GM19238 (cell line): ENCODE measurements around the gene HPS3.
"Not testable (repeated sequence)": the region's sequence is repeated elsewhere in the genome, so short reads cannot be mapped to it uniquely, and the experiment has no call there.

ENCODE experiments used
- DNase-seq: peaks from one replicate; pipeline ENCODE4 v3.0.0; 2011; ENCODE audit warnings: low spot score; ENCODE audit not compliant: insufficient read length

The HPS3 gene, protein sequence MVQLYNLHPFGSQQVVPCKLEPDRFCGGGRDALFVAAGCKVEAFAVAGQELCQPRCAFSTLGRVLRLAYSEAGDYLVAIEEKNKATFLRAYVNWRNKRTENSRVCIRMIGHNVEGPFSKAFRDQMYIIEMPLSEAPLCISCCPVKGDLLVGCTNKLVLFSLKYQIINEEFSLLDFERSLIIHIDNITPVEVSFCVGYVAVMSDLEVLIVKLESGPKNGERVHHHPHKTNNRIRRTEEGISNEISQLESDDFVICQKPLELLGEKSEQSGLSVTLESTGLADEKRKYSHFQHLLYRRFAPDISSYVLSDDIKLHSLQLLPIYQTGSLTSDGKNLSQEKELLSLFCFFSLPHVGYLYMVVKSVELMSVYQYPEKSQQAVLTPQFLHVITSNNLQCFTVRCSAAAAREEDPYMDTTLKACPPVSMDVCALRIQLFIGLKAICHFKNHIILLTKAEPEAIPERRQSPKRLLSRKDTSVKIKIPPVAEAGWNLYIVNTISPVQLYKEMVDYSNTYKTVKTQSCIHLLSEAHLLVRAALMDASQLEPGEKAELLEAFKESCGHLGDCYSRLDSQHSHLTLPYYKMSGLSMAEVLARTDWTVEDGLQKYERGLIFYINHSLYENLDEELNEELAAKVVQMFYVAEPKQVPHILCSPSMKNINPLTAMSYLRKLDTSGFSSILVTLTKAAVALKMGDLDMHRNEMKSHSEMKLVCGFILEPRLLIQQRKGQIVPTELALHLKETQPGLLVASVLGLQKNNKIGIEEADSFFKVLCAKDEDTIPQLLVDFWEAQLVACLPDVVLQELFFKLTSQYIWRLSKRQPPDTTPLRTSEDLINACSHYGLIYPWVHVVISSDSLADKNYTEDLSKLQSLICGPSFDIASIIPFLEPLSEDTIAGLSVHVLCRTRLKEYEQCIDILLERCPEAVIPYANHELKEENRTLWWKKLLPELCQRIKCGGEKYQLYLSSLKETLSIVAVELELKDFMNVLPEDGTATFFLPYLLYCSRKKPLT

DNA sequence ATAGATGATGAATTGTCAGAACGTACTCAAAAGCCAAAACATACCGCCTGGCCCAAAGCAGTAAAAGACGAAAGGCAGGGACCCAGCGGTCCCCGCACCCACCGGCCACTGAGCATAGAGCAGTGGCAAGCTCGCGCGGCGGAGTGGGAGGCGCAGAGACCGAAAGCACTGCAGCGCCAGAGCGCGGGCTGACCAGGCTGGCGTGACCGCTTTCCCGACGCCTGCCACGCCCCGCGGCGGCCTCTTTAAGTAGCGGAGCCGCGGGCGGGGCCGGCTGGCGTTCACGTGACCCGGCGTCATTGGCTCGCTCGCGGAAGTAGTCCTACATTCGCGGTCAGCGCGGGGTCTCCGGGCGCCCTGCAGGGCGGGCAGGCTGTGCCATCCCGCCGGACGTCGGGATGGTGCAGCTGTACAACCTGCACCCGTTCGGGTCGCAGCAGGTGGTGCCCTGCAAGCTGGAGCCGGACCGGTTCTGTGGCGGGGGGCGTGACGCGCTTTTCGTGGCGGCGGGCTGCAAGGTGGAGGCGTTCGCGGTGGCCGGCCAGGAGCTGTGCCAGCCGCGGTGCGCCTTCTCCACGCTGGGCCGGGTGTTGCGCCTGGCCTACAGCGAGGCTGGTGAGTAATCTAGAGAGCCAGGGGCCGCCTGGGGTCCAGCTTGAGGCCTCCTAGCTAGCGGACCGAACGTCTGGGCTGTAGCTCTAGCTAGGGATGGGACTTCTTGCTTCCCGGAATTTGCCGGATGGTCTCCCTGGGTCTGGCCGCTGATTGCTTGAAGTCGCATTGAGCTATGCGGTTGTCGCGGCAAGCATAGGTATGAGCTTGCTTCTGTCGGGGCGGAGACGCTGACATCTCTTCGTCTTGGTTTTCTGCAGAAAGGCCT is at the start of gene HPS3:
TSS of gene HPS3 (plus strand) at position 313 of the 880 bp plus-strand sequence. CDS start at position 399, 86 bp downstream.
- DNase-seq = peak; percentile 79

DNA sequence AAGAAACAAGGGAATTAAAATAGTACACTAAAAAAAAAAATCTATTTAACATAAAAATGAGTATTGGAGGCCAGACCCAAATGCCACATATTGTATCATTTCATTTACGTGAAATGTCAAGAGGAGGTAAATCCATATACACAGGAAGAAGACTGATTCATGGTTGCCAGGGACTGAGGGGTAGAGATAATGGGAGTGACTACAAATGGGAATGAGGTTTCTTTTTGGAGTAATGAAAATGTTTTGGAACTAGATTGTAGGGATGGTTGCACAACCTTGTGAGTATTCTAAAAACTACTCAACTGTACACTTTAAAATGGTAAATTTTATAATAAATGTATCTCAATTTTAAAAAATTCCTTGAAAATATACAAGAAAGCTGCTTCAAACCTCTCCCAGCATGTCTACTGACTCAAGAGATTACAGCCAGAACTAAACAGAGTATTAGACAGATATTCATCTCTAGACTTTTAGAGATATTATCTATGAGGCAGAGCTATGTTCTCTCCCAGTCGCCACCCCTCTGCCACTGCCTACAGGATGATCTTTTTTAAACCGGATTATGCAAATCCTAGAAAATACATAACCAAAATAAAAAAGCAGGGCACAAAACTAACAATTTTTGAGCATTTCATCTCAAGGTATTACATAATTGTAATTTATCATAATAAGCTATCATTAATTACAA is 49.3 kb upstream of the HPS3 start:
- no peak for DNase-seq

DNA sequence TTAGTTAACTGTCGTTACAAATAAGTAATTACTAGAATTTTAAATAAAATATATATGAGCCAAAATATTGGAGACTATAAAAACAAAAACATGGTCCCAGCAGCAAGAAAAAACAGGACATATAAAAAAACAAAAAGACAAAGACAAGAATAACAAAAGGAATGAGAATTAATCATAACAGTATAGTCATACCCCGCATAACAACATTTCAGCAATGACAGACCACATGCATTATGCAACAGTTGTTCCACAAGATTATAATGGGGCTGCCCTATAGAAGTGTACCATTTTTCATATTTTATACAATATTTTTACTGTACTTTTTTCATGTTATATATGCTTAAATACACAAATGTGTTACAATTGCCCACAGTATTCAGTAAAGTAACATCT is 48.7 kb upstream of the HPS3 start:
- DNase-seq = no peak

DNA sequence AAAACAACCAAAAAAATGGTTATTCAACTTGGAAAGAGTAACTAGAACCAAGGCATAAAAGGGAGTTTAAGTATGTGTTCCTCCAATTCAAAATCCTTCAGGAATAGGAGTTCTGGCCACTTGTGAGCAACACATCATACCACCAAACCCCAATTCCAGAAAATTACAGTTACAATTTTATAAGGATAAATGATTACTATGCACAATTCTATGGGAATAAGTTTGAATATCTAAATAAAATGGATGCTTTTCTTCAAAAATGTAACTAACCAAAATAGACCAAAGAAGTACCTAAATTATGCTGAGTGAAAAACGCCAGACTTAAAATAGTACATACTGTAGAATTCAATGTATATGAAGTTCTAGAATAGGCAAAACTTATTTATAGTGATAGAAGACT is 47.7 kb upstream of the HPS3 start:
- DNase-seq = no peak

DNA sequence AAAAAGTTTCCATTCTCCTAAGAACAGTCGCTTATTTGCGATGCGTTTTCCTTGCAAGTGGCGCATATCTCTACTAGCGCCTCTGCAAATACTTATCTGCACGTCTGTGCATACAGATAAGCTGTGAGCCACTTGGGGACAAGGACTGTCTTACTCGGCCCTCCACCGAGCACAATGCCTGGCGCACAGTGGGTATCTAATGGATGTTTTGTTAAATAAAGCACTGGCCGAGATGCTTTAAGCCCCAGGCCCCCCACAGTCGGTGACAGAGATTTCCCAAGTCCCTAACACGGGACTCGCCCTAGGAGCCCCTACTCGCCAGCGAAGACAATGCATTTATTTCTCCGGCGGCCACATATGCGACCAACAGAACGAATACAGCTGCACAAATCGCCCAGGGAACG is 43.6 kb upstream of the HPS3 start:
- no peak for DNase-seq

DNA sequence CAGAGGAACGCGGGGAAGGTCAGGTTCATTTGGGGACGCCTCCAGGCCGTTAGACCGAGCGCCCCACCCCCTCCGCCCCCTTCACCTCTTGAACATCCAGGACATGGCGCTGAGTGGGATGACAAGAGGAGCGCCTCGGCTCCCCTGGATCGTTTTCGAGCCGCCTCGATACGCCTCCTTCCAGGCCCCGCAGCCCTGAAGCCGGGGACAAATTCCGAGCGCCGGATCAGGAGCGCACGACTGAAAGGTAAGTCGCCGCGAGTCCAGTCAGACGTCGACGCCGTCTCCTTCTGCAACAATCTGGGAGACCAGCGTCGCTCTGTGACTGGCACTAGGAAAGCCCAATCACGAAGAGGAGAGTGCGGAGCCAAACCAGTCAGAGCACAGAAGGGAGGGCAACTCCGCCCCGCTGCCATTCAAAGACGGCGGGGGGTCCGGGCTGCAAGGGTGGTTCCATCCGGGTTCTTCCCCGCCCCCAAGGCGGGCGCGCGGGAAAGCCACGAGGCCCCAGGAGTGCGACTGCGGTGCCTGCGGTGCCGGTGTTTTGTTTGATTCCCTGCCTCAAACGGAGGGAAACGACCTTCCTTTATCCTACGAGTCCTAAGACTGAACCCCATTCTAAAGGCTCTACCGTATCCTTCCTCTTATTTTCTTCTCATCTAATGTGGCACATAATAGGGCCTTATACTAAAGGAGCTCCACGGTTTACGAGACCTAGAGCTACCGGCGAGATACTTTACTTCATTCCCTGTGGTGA is 43.0 kb upstream of the HPS3 start, which contains the start of gene HLTF:
TSS of gene HLTF (minus strand) at position 302 of the 757 bp plus-strand sequence. CDS start at position 105, 197 bp downstream.
- peak; percentile 85 for DNase-seq

DNA sequence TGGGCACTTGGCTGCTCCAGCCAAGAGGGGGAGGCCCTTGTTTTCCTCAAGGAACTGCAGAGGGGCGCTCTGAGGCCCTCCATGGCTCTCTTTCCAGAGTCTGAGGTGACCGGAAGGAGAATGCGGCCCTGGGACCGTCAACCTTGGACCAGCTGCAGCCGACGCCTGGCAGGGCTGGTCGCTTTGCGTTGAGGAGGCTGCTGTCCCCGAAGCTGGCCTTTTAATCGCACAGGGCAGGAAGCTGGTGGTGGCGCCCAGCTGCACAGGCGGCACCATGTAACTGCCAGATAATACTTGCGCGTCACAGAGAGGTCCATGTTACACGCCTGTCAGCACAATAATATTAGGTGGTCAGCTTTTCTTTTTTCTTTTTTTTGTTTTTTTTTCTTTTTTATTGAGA is 42.2 kb upstream of the HPS3 start:
- DNase-seq = no peak

DNA sequence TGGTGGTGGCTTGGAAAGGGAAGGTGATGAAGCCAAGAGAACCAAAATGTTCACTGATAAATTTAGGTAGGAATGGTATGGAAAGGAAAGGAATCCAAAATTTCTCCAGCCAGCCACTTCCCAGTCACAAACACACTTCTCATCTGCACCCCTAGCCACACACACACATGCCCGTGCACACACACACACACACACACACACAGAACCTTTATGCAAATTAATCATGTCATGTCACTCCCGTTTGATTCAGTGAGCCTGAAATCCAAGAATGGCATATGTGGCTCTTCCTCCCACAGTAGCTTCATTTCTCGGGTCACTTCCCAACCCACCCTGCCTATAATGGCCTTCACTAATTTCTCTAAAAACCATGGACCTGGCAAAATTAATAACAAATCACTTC is 40.0 kb upstream of the HPS3 start:
- DNase-seq = no peak

DNA sequence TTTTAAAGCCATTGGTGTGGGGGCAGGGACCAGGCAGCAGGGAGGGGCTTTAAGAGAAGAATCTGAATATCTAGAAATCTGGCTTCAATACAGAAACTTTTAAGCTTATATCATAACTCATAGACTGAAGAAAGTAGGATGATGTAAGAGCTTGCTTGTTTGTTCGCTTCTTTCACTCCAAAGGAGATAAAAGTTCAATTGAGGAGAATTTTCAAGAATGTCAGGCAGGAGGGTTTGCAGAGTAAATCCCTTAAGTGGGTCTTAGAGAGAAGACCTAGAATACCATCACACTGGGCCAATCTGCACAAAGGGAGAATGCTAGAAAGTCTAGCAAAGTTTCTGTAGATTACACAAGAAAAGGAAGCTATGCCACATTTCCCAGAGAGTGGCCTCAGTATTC is 39.0 kb upstream of the HPS3 start:
- no peak for DNase-seq

DNA sequence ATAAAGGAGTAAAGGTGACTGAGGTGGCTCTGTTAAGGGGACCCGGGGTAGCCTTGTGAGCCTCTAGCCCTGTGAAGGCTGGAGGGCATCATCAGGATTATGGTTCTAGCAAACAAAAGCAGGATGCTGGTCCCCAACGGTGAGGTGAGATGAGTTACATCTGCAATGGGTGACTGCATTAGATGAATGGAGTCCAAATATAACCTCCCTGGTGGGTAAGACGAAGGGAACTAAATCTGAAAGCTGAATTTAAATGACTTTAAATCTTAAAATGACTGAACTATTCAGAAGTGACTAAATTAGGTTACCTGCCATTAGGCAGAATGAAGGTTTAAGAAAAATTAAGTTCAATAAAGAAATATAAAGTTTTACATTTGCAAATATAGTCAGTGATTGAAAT is 38.5 kb upstream of the HPS3 start:
- DNase-seq = no peak

DNA sequence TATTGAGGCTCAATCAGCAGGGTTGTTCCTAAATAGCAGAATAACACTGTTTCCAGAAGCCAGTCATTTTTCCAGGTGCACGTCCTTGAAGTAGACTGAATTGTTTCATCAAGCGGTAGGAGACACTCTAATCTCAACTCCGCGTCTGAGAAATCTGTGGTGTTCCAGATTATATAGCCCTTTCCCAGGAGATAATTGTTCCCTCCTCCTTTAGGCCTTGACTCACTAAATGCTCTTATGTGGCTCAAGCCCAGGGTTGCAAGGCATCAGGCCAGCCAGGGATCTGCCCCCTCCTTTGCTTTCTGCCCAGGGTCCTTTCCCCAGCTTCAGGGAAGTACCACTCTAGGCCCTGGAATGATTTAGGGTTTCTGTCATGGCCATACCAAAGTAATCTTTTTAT is 37.5 kb upstream of the HPS3 start:
- no peak for DNase-seq

DNA sequence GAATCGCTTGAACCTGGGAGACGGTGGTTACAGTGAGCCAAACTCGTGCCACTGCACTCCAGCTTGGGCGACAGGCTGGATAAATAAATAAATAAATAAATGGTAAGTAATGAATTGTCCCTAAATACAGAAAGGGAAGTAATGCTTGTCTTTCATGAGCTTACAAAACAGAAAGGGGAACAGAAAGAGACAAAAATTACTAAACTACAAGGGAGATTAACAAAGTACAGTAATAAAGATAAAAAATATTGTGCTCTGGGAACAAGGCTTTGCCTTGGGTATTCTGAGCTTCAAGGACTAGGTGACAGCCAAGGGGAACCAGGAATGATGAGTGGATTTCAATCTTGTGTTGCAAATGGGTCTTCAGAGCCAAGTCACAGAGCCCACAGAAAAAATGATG is 34.0 kb upstream of the HPS3 start:
- DNase-seq = no peak

DNA sequence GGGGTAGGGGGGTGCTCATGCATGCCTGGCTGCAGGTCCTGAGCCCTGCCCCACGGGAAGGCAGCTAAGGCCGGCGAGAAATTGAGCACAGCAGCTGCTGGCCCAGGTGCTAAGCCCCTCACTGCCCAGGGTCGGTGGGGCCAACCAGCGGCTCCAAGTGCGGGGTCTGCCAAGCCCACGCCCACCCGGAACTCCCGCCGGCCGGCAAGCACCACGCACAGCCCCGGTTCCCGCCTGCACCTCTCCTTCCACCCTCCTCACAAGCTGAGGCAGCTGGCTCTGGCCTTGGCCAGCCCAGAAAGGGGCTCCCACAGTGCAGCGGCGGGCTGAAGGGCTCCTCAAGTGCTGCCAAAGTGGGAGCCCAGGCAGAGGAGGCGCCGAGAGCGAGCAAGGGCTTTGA is 31.5 kb upstream of the HPS3 start:
- not testable (repeated sequence) for DNase-seq

DNA sequence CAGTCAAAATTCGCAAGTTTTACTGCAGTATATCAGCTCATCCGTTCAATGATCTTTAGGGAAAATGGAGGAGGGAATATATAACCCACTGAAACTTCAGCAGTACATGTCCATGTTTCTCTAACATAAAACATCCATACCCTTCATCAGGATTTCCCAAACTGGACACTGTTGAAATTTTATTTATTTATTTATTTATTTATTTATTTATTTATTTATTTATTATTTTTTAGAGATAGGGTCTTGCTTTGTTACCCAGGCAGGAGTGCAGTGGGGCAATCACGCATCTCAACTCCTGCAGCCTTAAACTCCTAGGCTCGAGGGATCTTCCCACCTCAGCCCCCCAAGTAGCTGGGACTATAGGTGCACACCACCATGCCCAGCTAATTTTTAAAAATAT is 28.3 kb upstream of the HPS3 start:
- no peak for DNase-seq

DNA sequence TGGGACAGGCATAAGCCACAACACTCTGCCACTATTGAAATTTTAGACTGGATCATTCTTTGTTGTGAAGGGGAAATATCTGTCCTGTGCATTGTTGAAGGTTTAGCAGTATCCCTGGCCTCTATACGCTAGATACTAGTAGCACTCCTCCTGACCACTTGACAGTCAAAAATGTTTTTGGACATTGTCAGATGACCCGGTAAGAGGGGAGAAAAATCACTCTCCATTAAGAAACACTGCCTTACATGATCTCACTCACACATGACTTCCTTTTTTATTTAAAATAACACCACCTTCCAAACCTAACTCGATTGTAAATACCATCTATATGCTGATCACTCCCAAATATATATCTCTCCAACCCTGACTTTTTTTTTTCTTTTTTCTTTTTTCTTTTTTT is 27.8 kb upstream of the HPS3 start:
- no peak for DNase-seq

DNA sequence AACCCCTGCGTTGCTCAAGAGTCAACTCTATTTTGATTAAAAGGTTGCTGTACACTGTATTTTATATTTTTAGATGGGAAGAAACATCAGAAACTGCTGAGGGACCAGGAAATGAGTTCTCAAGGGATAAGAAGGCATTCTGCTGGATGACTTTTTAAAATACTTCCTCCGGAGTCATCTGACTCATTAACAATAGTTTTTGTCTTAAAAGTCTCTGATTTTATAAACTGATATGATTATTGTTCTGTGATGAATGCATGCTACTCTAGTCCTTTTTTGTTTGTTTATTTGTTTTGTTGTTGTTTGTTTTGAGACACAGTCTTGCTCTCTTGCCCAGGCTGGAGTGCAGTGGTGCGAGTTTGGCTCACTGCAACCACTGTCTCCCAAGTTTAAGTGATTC is 25.0 kb upstream of the HPS3 start:
- no peak for DNase-seq

DNA sequence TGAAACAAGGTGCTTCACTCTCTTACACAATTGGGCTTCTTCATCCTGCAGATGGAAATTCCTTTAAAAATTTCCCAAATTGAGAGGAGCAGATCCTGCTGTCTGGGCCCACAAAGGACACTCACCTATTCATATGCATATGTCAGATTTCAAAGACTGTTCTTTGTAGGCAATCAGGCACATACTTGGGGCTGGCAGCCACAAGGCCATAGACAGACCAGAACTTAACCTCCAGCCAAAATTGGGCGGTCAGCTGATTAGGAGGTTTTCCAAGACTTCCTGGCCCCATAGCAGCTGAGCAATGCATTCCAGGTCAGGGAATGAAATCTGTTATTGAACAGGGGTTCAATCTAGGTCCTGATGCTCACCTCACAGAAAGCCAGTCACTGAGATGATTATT is 15.0 kb upstream of the HPS3 start:
- DNase-seq = no peak

DNA sequence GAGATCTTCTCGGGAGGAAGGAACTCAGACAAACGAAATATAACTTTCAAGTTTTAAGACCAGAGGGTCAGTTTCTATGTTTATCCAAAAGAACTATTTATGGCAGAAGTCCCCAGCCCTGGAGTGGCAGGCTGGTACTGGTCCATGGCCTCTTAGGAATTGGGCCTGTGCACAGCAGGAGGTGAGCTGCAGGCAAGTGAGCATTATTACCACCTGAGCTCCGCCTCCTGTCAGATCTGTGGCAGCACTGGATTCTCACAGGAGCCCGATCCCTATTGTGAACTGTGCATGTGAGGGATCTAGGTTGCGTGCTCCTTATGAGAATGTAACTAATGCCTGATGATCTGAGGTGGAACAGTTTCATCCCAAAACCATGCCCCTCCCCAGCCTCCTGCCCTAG is 14.3 kb upstream of the HPS3 start:
- DNase-seq = no peak

DNA sequence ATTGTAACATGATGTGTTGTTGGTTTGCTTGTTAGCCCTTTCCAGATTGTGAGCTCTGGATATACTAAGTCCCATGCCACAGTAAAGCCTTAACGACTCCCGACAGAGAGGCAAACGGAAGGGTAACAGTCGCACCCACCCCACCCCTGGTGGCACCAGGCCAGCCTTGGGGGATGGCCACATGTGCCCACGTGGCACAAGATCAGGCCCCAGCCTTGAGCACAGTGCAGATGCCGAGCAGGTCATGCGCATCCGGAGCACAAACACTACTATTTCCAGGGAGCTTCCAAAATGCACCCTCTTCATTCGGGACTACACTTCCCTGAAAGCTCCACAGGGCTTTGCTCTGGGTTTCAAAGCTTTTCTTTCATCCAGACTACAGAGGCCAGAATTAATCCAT is 10.7 kb upstream of the HPS3 start:
- no peak for DNase-seq

DNA sequence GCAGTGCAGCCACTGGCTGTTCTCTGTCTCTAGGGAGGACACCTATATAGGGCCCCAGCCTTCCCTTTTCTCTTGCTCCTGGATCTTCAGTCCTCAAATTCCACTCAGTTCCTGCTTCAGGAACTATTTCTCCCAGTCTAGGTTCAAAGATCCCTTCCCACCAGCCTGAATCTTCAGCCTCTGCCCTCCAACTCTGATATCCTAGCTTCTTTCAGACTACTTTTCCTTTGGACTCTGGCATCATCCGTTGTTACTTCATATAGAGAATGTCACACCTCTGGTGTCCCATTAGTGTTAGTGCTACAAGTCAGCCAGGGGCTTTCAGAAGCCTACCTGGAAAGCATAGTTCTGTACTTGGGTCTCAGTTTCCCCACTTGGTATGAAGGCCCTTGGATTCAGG is 10.0 kb upstream of the HPS3 start:
- no peak for DNase-seq
